Activated CD4-positive, alpha-beta T cell treated with anti-CD3 and anti-CD28 coated beads, Interleukin-2, amount 50 U/mL, for 1 hour (primary cell): ENCODE data around the gene PAPLN.
"Not testable (repeated sequence)": the region's sequence is repeated elsewhere in the genome, so short reads cannot be mapped to it uniquely, and the experiment has no call there.

Experiments used
- DNase-seq: peaks from one replicate; pipeline ENCODE4 v3.0.0-alpha.2; 2020

The PAPLN gene, protein sequence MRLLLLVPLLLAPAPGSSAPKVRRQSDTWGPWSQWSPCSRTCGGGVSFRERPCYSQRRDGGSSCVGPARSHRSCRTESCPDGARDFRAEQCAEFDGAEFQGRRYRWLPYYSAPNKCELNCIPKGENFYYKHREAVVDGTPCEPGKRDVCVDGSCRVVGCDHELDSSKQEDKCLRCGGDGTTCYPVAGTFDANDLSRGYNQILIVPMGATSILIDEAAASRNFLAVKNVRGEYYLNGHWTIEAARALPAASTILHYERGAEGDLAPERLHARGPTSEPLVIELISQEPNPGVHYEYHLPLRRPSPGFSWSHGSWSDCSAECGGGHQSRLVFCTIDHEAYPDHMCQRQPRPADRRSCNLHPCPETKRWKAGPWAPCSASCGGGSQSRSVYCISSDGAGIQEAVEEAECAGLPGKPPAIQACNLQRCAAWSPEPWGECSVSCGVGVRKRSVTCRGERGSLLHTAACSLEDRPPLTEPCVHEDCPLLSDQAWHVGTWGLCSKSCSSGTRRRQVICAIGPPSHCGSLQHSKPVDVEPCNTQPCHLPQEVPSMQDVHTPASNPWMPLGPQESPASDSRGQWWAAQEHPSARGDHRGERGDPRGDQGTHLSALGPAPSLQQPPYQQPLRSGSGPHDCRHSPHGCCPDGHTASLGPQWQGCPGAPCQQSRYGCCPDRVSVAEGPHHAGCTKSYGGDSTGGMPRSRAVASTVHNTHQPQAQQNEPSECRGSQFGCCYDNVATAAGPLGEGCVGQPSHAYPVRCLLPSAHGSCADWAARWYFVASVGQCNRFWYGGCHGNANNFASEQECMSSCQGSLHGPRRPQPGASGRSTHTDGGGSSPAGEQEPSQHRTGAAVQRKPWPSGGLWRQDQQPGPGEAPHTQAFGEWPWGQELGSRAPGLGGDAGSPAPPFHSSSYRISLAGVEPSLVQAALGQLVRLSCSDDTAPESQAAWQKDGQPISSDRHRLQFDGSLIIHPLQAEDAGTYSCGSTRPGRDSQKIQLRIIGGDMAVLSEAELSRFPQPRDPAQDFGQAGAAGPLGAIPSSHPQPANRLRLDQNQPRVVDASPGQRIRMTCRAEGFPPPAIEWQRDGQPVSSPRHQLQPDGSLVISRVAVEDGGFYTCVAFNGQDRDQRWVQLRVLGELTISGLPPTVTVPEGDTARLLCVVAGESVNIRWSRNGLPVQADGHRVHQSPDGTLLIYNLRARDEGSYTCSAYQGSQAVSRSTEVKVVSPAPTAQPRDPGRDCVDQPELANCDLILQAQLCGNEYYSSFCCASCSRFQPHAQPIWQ

GRCh38 chr14:73237219-73237785 lies at the start of gene PAPLN:
PAPLN (plus strand) TSS chr14:73237506; CDS start chr14:73239779, 2,273 bp downstream.
- no peak for DNase-seq

DNA sequence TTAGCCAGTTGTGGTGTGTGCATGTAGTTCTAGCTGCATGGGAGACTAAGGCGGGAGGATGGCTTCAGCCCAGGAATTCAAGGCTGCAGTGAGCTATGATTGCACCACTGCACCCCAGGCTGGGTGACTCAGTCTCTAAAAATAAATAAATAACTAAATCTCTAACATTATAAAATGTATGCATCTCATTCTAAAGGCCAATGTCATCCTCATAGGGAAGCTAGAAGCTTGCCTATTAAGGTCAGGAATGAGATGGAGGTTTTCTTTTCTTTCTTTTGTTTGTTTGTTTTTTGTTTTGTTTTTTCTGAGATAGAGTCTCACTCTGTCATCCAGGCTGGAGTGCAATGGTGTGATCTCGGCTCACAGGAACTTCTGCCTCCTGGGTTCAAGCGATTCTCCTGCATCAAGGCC lies 48.8 kb upstream of the PAPLN start:
- DNase-seq: no peak

DNA sequence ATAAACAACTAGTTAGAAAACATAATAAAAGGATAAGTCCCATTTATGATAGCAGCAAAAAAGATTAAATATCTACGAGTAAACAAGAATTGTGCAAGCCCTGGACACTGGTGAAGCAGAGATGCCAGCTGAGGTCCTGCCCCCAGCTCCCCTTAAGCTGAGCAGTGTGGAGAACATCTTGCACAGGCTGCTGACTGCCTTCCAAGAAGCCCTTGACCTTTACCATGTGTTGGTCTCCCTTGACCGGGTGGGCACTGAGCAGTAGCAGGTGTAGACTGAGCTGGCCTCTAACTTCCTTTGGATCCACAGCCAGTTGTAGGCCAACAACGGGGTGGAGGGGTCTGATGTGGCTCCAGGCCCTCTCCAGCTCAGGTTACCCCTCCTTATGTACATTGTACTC lies 47.7 kb upstream of the PAPLN start:
- DNase-seq: no peak

DNA sequence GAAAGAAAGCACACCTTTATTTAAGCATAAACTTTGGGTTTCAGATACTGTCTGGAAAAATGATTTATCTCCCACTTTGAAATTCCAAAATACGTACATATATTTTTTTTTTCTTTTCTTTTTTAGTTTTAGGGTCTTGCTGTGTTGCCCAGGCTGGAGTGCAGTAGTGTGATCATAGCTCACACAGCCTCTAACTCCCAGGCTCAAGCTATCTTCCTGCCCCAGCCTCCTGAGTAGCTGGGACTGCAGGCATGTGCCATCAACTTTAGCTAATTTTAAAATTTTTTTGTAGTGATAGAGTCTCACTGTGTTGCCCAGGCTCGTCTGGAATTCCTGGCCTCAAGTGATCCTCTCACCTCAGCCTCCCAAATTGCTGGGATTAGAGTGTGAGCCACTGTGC lies 45.9 kb upstream of the PAPLN start:
- DNase-seq: no peak

DNA sequence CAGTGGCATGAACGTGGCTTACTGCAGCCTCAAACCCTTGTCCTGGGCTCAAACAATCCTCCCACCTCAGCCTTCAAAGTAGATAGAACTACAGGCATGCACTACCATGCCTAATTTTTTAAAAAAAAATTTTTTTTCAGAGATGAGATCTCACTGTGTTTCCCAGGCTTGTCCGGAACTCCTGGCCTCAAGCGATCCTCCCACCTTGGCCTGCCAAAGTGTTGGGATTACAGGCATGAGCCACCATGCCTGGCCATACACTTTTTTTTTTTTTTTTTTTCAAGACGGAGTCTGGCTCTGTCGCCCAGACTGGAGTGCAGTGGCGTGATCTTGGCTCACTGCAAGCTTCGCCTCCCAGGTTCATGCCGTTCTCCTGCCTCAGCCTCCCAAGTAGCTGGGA lies 43.0 kb upstream of the PAPLN start:
- not testable (repeated sequence) for DNase-seq

- DNase-seq: no peak
Measured at GRCh38 chr14:73198253-73198652, 39.1 kb upstream of the PAPLN start.

DNA sequence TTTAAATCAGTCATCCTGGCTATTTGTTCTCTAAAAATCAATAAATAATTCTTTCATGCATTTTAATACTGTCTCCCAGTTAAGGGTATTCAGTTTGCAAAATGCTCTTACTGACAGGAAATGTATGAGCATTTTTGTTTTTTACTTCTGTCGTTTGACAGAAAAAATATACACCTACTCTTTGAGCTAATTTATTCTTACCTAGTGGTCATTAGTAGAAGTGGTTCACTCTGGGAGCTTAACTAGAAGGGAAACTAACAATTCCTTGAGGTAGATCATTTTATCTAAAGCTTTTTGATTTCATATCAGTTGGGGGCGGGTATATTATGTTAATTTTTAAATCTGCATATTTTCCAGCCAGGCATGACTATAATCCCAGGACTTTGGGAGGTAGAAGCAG lies 33.8 kb upstream of the PAPLN start:
- no peak for DNase-seq

- no peak for DNase-seq
Measured at GRCh38 chr14:73207615-73208014, 29.7 kb upstream of the PAPLN start.

- no peak for DNase-seq
Measured at GRCh38 chr14:73208390-73208789, 28.9 kb upstream of the PAPLN start.

DNA sequence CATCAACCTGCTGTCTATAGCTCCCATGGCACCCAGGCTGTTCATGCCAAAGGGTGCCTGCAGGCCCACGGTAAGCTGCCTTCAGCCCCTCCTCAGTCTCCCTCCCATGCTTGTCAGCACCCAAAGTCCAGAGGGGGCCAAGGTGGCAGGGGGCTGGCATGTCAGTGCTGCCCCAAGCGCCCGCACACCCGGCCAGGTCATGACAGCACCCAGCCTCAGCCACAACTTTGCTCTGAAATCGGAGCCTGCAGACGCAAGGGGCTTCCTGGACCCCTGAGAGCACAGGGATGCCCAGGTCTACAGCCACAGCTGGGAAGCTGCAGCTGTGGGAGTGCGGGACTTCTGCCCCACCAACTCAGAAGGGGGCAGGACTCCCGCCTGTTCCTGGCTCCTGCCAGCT lies 28.5 kb upstream of the PAPLN start:
- no peak for DNase-seq

DNA sequence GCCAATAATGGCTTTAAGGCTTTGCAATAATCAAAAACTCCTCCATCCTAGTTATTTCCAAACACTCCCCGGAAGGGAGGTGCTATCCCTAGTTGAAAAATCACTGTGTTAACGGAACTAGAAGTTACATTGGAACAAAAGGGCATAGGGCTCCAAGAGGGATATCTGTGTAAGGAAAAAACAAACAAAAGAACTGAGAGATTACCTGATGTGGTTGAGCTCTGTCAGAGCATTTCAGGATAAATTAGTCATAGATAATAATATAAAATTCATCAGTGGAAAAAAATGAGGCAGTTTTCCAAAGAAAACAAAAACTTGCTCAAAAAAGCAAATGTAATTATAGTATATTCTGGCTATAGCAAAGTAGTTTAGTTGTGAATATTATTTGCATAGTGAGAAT lies 27.4 kb upstream of the PAPLN start:
- DNase-seq: no peak

DNA sequence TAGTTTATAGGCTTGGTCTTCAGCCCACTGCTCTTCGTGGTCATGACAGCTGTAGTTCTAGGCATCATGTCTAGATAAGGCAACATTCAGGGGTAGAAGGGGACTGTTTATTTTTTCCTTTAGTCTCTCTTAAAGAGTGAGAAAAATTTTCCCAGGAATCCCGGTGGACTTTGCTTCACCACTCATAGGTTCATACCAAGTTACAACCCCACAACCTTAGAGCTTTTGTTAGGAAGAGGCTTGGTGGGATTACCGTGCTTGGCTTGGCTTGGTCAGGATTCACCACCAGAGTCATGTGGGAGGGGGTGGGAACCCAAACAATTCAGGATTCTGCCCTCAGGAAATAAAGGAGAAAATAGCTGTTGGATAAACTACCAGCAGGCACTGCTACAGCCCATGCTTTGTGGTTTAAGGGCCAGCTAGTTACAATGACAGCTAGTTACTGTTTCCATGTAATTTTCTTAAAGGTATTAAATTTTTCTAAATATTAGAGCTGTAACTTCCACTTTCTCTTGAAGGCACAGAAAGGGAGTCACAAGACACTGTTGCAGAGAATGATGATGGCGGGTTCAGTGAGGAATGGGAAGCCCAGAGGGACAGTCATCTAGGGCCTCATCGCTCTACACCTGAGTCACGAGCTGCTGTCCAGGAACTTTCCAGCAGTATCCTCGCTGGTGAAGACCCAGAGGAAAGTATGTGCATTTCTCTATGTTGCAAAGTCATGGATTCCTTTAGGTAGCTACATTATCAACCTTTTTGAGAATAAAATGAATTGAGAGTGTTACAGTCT lies 25.9 kb upstream of the PAPLN start:
- no peak for DNase-seq

- no peak for DNase-seq
Measured at GRCh38 chr14:73216030-73216429, 21.3 kb upstream of the PAPLN start.

GRCh38 chr14:73217411-73217810 lies 19.9 kb upstream of the PAPLN start:
- no peak for DNase-seq

DNA sequence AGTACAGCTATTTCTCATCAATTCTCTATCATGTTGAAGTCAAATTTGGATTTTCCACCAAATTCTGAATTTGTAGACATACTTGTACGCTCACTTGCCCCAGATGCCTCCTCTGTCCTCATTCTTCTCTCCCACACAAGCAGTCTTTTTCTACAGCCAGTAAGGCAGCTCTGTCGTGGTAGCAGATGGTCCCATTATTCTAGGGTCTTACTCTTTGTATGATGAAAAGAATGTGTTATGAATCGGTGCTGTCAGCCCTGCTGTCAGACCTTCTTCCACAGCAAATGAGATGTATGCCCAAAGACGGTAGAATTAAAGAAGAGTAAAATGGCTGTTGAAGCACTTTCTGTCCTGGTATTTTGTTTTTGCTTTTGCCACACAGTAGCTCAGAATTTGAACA lies 17.2 kb upstream of the PAPLN start:
- DNase-seq: no peak

DNA sequence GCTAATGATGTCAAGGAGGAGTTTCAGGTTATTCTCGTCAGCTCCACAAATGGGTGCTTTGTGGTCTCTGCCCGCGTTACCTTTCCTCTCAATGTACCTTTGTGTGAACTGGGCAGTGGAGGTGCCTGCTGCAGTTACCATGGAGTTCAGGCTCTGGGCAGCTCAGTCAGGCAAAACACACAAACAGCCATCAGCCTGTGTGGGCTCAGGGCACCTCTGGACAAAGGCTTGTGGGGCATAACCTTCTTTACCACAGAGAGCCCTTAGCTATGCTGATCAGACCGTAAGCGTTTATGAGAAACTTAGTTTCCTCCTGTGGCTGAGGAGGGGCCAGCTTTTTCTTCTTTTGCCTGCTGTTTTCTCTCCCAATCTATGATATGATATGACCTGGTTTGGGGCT lies 16.7 kb upstream of the PAPLN start:
- DNase-seq: no peak

DNA sequence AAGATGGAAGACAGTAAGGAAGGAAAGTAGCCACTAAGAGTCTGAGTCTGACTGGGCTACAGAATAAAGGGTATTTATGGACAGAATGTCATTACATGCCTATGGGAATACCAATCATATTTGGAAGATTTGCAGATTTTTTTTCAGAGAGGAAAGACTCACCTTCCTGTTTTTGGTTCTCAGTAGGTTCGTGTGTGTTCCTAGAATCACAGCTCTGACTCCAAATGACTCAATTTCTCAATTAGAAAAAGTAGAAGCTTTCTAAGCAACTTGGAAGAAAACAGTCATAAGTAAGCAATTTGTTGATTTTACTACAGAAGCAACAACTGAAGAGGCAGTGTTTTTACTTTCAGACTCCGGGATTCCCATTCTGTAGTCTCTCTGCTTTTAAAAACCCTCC lies 15.4 kb upstream of the PAPLN start:
- DNase-seq: no peak

- no peak for DNase-seq
Measured at GRCh38 chr14:73223049-73223448, 14.3 kb upstream of the PAPLN start.

DNA sequence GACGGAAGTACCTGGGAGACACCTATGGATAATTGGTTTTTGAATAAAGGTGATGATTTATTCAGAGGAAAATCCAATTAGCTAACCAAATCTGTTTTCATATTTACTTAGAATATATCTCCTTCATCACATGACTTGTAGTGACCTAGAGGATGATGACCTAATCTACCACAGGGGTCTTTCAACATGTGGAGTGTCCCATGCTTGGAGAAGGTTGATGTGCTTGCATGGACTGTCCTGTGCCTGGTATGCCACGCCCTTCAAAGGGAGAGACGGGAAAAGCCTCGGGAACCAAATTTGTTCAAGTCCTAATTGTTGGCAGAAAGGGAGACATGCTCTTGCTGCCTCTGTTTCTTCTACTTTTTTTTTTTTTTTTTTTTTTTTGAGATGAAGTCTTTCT lies 11.8 kb upstream of the PAPLN start:
- DNase-seq: no peak

DNA sequence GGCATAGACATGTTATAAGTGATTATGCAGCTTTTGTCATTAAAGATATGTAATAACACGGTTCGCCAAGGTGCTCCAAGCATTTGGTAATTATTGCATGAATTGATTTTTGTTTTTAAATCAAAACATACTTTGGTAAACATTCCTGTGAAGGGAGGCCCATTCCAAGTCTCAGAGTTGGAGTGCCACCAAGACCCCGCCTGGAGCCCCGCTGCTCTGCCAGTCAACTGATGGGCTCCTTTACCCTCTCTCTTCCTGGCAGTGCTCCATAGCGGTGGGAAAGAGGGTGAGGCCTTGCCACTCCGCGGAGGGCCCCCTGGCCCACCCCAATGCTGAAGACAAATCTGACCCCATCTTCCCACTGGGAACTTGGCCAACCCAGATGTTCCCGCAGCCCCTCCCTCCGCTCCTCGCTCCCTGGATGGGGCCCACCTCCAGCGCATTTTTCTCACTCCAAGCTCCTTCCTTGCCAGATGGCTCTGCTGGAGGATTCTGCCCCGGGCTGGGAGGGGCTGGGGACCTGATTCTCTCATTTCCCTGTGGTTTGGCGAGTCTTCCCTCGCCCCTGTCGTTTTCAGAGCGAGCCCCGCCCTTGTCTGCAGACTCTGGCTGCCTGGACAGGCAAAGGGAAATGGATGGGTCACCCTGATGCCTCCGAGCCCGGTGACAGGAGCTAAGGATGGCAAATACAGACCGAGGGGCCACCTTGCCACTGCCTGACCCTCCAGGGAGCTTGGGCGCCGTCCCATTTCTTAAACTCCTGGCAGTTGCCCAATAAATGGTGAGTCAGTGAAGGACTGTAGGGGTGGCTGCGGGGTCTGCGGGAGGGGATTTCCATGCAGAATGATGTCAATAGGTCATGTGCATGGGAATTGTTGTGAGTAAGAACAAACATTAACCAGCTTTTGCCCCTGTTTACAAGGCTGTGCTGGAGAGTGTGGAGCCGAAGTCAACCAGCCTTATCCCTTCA lies 9.2 kb upstream of the PAPLN start:
- DNase-seq: no peak

GRCh38 chr14:73230051-73230450 lies 7.3 kb upstream of the PAPLN start:
- DNase-seq: no peak
